ENCODE measurements around the gene LALBA.

GRCh38 chr12:48615681-48616080, 45.8 kb upstream of the LALBA start:
- TF ChIP-seq, protein P1, sequence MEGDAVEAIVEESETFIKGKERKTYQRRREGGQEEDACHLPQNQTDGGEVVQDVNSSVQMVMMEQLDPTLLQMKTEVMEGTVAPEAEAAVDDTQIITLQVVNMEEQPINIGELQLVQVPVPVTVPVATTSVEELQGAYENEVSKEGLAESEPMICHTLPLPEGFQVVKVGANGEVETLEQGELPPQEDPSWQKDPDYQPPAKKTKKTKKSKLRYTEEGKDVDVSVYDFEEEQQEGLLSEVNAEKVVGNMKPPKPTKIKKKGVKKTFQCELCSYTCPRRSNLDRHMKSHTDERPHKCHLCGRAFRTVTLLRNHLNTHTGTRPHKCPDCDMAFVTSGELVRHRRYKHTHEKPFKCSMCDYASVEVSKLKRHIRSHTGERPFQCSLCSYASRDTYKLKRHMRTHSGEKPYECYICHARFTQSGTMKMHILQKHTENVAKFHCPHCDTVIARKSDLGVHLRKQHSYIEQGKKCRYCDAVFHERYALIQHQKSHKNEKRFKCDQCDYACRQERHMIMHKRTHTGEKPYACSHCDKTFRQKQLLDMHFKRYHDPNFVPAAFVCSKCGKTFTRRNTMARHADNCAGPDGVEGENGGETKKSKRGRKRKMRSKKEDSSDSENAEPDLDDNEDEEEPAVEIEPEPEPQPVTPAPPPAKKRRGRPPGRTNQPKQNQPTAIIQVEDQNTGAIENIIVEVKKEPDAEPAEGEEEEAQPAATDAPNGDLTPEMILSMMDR (IDR thresholded peaks at IDR 0.05), result no peak
- TF ChIP-seq POLR2A (IDR thresholded peaks at IDR 0.05), result no peak

Data from heart left ventricle (tissue), 13 donors.